Measurements from ENCODE around the gene WDR7. TPM values are rescaled to one million over a fixed set of nuclear protein-coding genes. Genes with fewer than 3 reads are reported as not detected.
A peak's percentile ranks its signal among the peaks of the same experiment; 100 is the strongest.
"Not testable (repeated sequence)": the region's sequence is repeated elsewhere in the genome, so short reads cannot be mapped to it uniquely, and the experiment has no call there.

The WDR7 gene
- total RNA-seq, 2 experiments from 2014 or later: 41.5 to 44.3 TPM

- ChIA-PET POLR2A (no interaction called here), CTCF (interaction anchor here (0.6 to 2.9 kb wide), 3 partner anchors 9 to 989 kb away, joined by 3 to 13 read pairs (median 4); partner anchors contain the start of gene WDR7)
- no peak for DNase-seq
- H3K4me3 Mint-ChIP-seq: no peak overlapping the region
- H3K4me1 Mint-ChIP-seq: peaks cover 23% of the 10 kb centered on the region
- no peaks in the 10 kb centered on the region for H3K27me3 Mint-ChIP-seq
- H3K36me3 Mint-ChIP-seq (ENCODE audit: low read depth): peaks cover 13% of the 10 kb centered on the region
- H3K9me3 Mint-ChIP-seq: peaks cover 4% of the 10 kb centered on the region
- H3K27ac Mint-ChIP-seq: no peak overlapping the region
Measured at GRCh38 chr18:56641714-56642337, 9.3 kb upstream of the WDR7 start.

GRCh38 chr18:56643381-56643780, 7.8 kb upstream of the WDR7 start:
- no peak for DNase-seq
- Mint-ChIP-seq H3K27ac (no peak overlapping the region), H3K27me3 (no peaks in the 10 kb centered on the region), H3K4me3 (no peak overlapping the region), H3K9me3 (peaks cover 4% of the 10 kb centered on the region), H3K4me1 (peaks cover 29% of the 10 kb centered on the region), H3K36me3 (ENCODE audit: low read depth) (peaks cover 11% of the 10 kb centered on the region)
- POLR2A ChIA-PET: no interaction called here
- CTCF ChIA-PET: no interaction called here

GRCh38 chr18:56645415-56646016, 5.6 kb upstream of the WDR7 start:
- Mint-ChIP-seq H3K4me3 (no peak overlapping the region), H3K27me3 (no peaks in the 10 kb centered on the region), H3K9me3 (no peaks in the 10 kb centered on the region), H3K36me3 (ENCODE audit: low read depth) (no peaks in the 10 kb centered on the region), H3K4me1 (peaks cover 34% of the 10 kb centered on the region), H3K27ac (no peak overlapping the region)
- CTCF ChIA-PET: interaction anchor here (0.6 kb wide), 1 partner anchor 15 kb away, joined by 3 read pairs; no protein-coding TSS in a partner anchor
- POLR2A ChIA-PET: no interaction called here
- peak; percentile 24 for DNase-seq

GRCh38 chr18:56647071-56647470, 4.1 kb upstream of the WDR7 start:
- Mint-ChIP-seq H3K4me3 (no peak overlapping the region), H3K36me3 (ENCODE audit: low read depth) (peaks cover 3% of the 10 kb centered on the region), H3K27me3 (no peaks in the 10 kb centered on the region), H3K27ac (peak overlapping the region; percentile 43), H3K4me1 (peaks cover 40% of the 10 kb centered on the region), H3K9me3 (no peaks in the 10 kb centered on the region)
- no peak for DNase-seq
- ChIA-PET POLR2A (no interaction called here), CTCF (interaction anchor here (0.6 to 0.9 kb wide), 3 partner anchors 9 to 133 kb away, joined by 3 to 4 read pairs (median 3); partner anchors contain the start of gene TXNL1)

GRCh38 chr18:56647951-56648893, 2.9 kb upstream of the WDR7 start:
- H3K9me3 Mint-ChIP-seq: no peaks in the 10 kb centered on the region
- no peak overlapping the region for H3K4me3 Mint-ChIP-seq
- DNase-seq: no peak
- H3K4me1 Mint-ChIP-seq: peaks cover 49% of the 10 kb centered on the region
- H3K36me3 Mint-ChIP-seq (ENCODE audit: low read depth): peaks cover 6% of the 10 kb centered on the region
- H3K27ac Mint-ChIP-seq: no peak overlapping the region
- ChIA-PET POLR2A (no interaction called here), CTCF (interaction anchor here (0.7 to 0.9 kb wide), 2 partner anchors 9 to 10 kb away, joined by 3 read pairs; partner anchors contain the start of gene TXNL1)
- H3K27me3 Mint-ChIP-seq: no peaks in the 10 kb centered on the region

GRCh38 chr18:56649996-56650395, 1.2 kb upstream of the WDR7 start:
- DNase-seq: no peak
- POLR2A ChIA-PET: no interaction called here
- Mint-ChIP-seq H3K4me3 (no peak overlapping the region), H3K27me3 (no peaks in the 10 kb centered on the region), H3K27ac (no peak overlapping the region), H3K36me3 (ENCODE audit: low read depth) (peaks cover 18% of the 10 kb centered on the region), H3K4me1 (peaks cover 63% of the 10 kb centered on the region), H3K9me3 (peaks cover 4% of the 10 kb centered on the region)
- CTCF ChIA-PET: interaction anchor here (1.2 to 2.4 kb wide), 3 partner anchors 9 to 140 kb away, joined by 3 to 13 read pairs (median 4); partner anchors contain the start of gene TXNL1

- ChIA-PET POLR2A (no interaction called here), CTCF (interaction anchor here (0.9 to 2.4 kb wide), 4 partner anchors 10 to 21 kb away, joined by 3 to 13 read pairs (median 4); partner anchors contain the start of gene TXNL1)
- Mint-ChIP-seq H3K4me3 (peak overlapping the region; percentile 84), H3K4me1 (peaks cover 66% of the 10 kb centered on the region), H3K27me3 (no peaks in the 10 kb centered on the region), H3K9me3 (peaks cover 4% of the 10 kb centered on the region), H3K36me3 (ENCODE audit: low read depth) (peaks cover 22% of the 10 kb centered on the region), H3K27ac (peak overlapping the region; percentile 93)
- DNase-seq: no peak
Measured at GRCh38 chr18:56651771-56652092, 573 bp downstream of the WDR7 start.

- H3K27me3 Mint-ChIP-seq: no peaks in the 10 kb centered on the region
- H3K4me3 Mint-ChIP-seq: peak overlapping the region; percentile 84
- H3K27ac Mint-ChIP-seq: peak overlapping the region; percentile 92
- H3K4me1 Mint-ChIP-seq: peaks cover 58% of the 10 kb centered on the region
- peaks cover 25% of the 10 kb centered on the region for H3K36me3 Mint-ChIP-seq (ENCODE audit: low read depth)
- CTCF ChIA-PET: interaction anchor here (0.6 to 1.6 kb wide), 4 partner anchors 9 to 1437 kb away, joined by 3 to 6 read pairs (median 4); no protein-coding TSS in a partner anchor
- POLR2A ChIA-PET: interaction anchor here (0.6 kb wide), 1 partner anchor 14 kb away, joined by 3 read pairs; no protein-coding TSS in a partner anchor
- peaks cover 4% of the 10 kb centered on the region for H3K9me3 Mint-ChIP-seq
- DNase-seq: no peak
Measured at GRCh38 chr18:56652802-56653201, 1.6 kb downstream of the WDR7 start.

GRCh38 chr18:56654280-56654679, 3.1 kb downstream of the WDR7 start:
- Mint-ChIP-seq H3K4me1 (peaks cover 48% of the 10 kb centered on the region), H3K36me3 (ENCODE audit: low read depth) (peaks cover 33% of the 10 kb centered on the region), H3K27ac (peak overlapping the region; percentile 70)
- DNase-seq, H3K4me3 Mint-ChIP-seq, POLR2A ChIA-PET, H3K27me3 Mint-ChIP-seq, H3K9me3 Mint-ChIP-seq: not testable (repeated sequence)
- CTCF ChIA-PET: interaction anchor here (1.1 kb wide), 1 partner anchor 31 kb away, joined by 4 read pairs; no protein-coding TSS in a partner anchor

- ChIA-PET CTCF (interaction anchor here (0.7 kb wide), 1 partner anchor 50 kb away, joined by 4 read pairs; no protein-coding TSS in a partner anchor), POLR2A (no interaction called here)
- no peak overlapping the region for H3K27ac Mint-ChIP-seq
- H3K4me1 Mint-ChIP-seq: peaks cover 31% of the 10 kb centered on the region
- peaks cover 4% of the 10 kb centered on the region for H3K9me3 Mint-ChIP-seq
- peaks cover 35% of the 10 kb centered on the region for H3K36me3 Mint-ChIP-seq (ENCODE audit: low read depth)
- DNase-seq: no peak
- H3K27me3 Mint-ChIP-seq: no peaks in the 10 kb centered on the region
- no peak overlapping the region for H3K4me3 Mint-ChIP-seq
Measured at GRCh38 chr18:56658261-56658660, 7.1 kb downstream of the WDR7 start.

GRCh38 chr18:56659111-56659510, 8.0 kb downstream of the WDR7 start:
- CTCF ChIA-PET: interaction anchor here (0.7 kb wide), 1 partner anchor 49 kb away, joined by 4 read pairs; no protein-coding TSS in a partner anchor
- Mint-ChIP-seq H3K9me3 (peaks cover 4% of the 10 kb centered on the region), H3K4me1 (peaks cover 26% of the 10 kb centered on the region), H3K36me3 (ENCODE audit: low read depth) (peaks cover 30% of the 10 kb centered on the region), H3K4me3 (no peak overlapping the region), H3K27ac (no peak overlapping the region), H3K27me3 (no peaks in the 10 kb centered on the region)
- DNase-seq: no peak
- POLR2A ChIA-PET: no interaction called here

- POLR2A ChIA-PET: no interaction called here
- Mint-ChIP-seq H3K36me3 (ENCODE audit: low read depth) (peaks cover 21% of the 10 kb centered on the region), H3K9me3 (no peaks in the 10 kb centered on the region), H3K4me1 (peaks cover 13% of the 10 kb centered on the region), H3K27ac (no peak overlapping the region), H3K27me3 (no peaks in the 10 kb centered on the region), H3K4me3 (no peak overlapping the region)
- CTCF ChIA-PET: interaction anchor here (0.6 kb wide), 1 partner anchor 959 kb away, joined by 3 read pairs; no protein-coding TSS in a partner anchor
- DNase-seq: no peak
Measured at GRCh38 chr18:56660655-56661054, 9.5 kb downstream of the WDR7 start.
